ENCODE measurements around the gene MKRN2. TPM values are rescaled to one million over a fixed set of nuclear protein-coding genes. Genes with fewer than 3 reads are reported as not detected.

Gene MKRN2
- total RNA-seq, 1 donor from 2014 or later = 34.2 TPM

DNA sequence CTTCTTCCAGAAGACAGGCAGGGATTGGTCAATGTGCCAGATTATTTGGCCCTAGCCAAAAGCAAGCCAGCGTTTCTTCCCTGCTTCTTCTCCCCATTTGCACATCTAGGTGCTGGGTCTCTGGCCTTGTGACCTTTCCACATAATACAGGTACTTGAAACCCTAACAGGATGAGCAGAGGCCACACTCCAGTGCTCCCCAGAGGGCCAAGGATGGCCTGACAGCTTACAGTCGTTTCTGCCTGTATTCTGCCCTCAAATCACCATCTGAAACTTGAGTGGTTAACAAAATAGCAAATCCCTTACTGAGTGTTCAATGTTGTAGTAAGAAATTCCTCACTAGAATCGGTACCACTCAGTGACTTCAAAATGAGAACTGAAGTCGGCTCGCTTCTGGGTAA lies 29.1 kb downstream of the MKRN2 start:
- H3K4me3 ChIP-seq (ENCODE audit: low read depth, low read length) = no peak overlapping the region
- no peak for DNase-seq (ENCODE audit: low read depth)
- TF ChIP-seq, protein P1, sequence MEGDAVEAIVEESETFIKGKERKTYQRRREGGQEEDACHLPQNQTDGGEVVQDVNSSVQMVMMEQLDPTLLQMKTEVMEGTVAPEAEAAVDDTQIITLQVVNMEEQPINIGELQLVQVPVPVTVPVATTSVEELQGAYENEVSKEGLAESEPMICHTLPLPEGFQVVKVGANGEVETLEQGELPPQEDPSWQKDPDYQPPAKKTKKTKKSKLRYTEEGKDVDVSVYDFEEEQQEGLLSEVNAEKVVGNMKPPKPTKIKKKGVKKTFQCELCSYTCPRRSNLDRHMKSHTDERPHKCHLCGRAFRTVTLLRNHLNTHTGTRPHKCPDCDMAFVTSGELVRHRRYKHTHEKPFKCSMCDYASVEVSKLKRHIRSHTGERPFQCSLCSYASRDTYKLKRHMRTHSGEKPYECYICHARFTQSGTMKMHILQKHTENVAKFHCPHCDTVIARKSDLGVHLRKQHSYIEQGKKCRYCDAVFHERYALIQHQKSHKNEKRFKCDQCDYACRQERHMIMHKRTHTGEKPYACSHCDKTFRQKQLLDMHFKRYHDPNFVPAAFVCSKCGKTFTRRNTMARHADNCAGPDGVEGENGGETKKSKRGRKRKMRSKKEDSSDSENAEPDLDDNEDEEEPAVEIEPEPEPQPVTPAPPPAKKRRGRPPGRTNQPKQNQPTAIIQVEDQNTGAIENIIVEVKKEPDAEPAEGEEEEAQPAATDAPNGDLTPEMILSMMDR (conservative IDR thresholded peaks at IDR 0.05; ENCODE audit: low read depth, low read length) = no peak

DNA sequence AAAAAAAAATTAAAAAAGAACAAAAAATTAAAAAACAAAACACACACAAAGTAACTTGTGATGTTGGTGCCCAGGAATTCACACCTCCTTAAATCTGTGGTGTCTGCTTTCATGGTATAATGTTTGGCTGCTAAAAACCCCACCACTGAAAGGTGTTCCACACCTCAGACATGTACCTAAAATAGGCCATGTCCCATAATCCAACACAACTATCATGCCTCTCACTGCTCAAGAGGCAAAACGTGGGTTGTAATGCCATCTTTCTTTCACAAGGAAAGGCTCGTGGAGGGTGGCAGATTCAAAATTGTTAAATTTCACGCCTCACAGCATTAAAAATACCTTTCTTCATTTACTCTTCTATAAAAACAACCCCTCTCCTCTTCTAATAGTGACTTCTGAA lies 29.5 kb downstream of the MKRN2 start:
- H3K4me3 ChIP-seq (ENCODE audit: low read depth, low read length) = no peak overlapping the region
- DNase-seq (ENCODE audit: low read depth) = no peak
- TF ChIP-seq, protein P1 (conservative IDR thresholded peaks at IDR 0.05; ENCODE audit: low read depth, low read length) = no peak

GRCh38 chr3:12588039-12589009 lies 31.4 kb downstream of the MKRN2 start:
- H3K4me3 ChIP-seq (ENCODE audit: low read depth, low read length) = no peak overlapping the region
- no peak for DNase-seq (ENCODE audit: low read depth)
- TF ChIP-seq, protein P1 (conservative IDR thresholded peaks at IDR 0.05; ENCODE audit: low read depth, low read length) = no peak

DNA sequence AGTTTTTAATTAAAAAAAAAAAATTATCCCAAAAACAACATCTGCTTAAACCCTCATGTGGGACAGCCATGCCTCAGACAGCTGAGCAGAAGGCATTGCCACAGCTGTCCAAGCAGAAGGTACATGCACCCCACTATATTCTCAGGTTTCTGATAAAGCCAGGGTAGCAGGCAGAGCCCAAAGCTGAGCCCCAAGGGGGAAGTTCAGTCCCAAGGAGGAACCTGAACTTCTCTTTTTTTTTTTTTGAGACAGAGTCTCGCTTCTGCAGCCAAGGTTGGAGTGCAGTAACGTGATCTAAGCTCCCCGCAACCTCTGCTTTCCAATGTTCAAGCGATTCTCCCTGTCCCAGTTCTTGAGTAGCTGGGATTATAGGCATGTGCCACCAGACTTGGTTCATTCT lies 33.2 kb downstream of the MKRN2 start:
- no peak overlapping the region for H3K4me3 ChIP-seq (ENCODE audit: low read depth, low read length)
- DNase-seq (ENCODE audit: low read depth) = no peak
- TF ChIP-seq, protein P1 (conservative IDR thresholded peaks at IDR 0.05; ENCODE audit: low read depth, low read length) = no peak

- TF ChIP-seq, protein P1 (conservative IDR thresholded peaks at IDR 0.05; ENCODE audit: low read depth, low read length) = no peak
- no peak overlapping the region for H3K4me3 ChIP-seq (ENCODE audit: low read depth, low read length)
- no peak for DNase-seq (ENCODE audit: low read depth)
Measured at GRCh38 chr3:12591456-12591855, 34.6 kb downstream of the MKRN2 start.

GRCh38 chr3:12591997-12592715 lies 35.3 kb downstream of the MKRN2 start:
- DNase-seq (ENCODE audit: low read depth) = no peak
- TF ChIP-seq, protein P1 (conservative IDR thresholded peaks at IDR 0.05; ENCODE audit: low read depth, low read length) = no peak
- no peak overlapping the region for H3K4me3 ChIP-seq (ENCODE audit: low read depth, low read length)

Measured in epithelial cell of proximal tubule (primary cell).